Psoas muscle (tissue), 7 donors: ENCODE results near the gene NFATC2IP. TPM values are rescaled to one million over a fixed set of nuclear protein-coding genes. Genes with fewer than 3 reads are reported as not detected.

Experiments
- polyA plus RNA-seq, 3 donors: library from polyadenylated mRNA; stranded (reverse); fragments of 200-250 nt; gene quantifications; one replicate each; pipeline ENCODE4 v1.2.3, GENCODE V29; 2013
- total RNA-seq, 4 donors: library from RNA; stranded (reverse); fragmentation: NEBNext Ultra II Directional in 2 of 4; extraction: Animal tissue kit (Norgen Biotek cat#: 25700) in 2 of 4; gene quantifications; one replicate each; pipeline versions ENCODE4 v1.2.1 to v1.2.4, GENCODE V29; 2021 to 2023
- donor health status: healthy with polysubstance abuse.
- donor health status: DM: no; HTN: no; CAD: no; lungs with moderate emphysema.
- donor health status: Bipolar disorder and iron deficiency.
- donor health status: healthy.
- donor health status: DM: no; HTN: no; CAD: no.
- donor health status: DM: no; HTN: no; CAD: no.
- donor health status: DM: yes; HTN: yes; CAD: no.

NFATC2IP gene
- total and polyA plus RNA-seq, 7 donors: 10.6 to 20.4 (median 17.6) TPM

Other genes with a start within 250 kb of the NFATC2IP start
- gene EIF3C, start 239.5 kb upstream of the NFATC2IP start, total RNA-seq: 100 to 1,000 TPM; 434 to 640 (median 556) TPM
- 100 to 1,000 TPM; 344 to 676 (median 345) TPM for gene EIF3C, start 239.5 kb upstream of the NFATC2IP start, polyA plus RNA-seq
- gene NPIPB9, start 199.2 kb upstream of the NFATC2IP start, total RNA-seq: 1 to 10 TPM in 1 of 4 donors, under 1 TPM in 1, not detected in 2; 0.62 to 1.2 TPM
- gene NPIPB9, start 199.2 kb upstream of the NFATC2IP start, polyA plus RNA-seq: under 1 TPM in 2 of 3 donors, not detected in 1; 0.12 to 0.39 TPM
- gene ATXN2L, start 127.9 kb upstream of the NFATC2IP start, total RNA-seq: 10 to 100 TPM; 47.7 to 66.2 (median 55.4) TPM
- 10 to 100 TPM; 28.8 to 50.0 (median 37.2) TPM for gene ATXN2L, start 127.9 kb upstream of the NFATC2IP start, polyA plus RNA-seq
- gene TUFM, start 104.6 kb upstream of the NFATC2IP start, total RNA-seq: 100 to 1,000 TPM; 155 to 233 (median 187) TPM
- 100 to 1,000 TPM; 211 to 355 (median 240) TPM for gene TUFM, start 104.6 kb upstream of the NFATC2IP start, polyA plus RNA-seq
- 10 to 100 TPM; 22.9 to 44.6 (median 39.9) TPM for gene SH2B1, start 87.1 kb upstream of the NFATC2IP start, total RNA-seq
- gene SH2B1, start 87.1 kb upstream of the NFATC2IP start, polyA plus RNA-seq: 10 to 100 TPM; 21.0 to 47.5 (median 28.1) TPM
- gene ATP2A1, start 72.4 kb upstream of the NFATC2IP start, total RNA-seq: 1,000 to 10,000 TPM in 3 of 4 donors, 100 to 1,000 TPM in 1; 639 to 2,539 (median 1,923) TPM
- 1,000 to 10,000 TPM in 2 of 3 donors, 100 to 1,000 TPM in 1; 169 to 1,914 (median 1,496) TPM for gene ATP2A1, start 72.4 kb upstream of the NFATC2IP start, polyA plus RNA-seq
- 1 to 10 TPM; 3.1 to 7.0 (median 5.2) TPM for gene RABEP2, start 25.7 kb upstream of the NFATC2IP start, total RNA-seq
- gene RABEP2, start 25.7 kb upstream of the NFATC2IP start, polyA plus RNA-seq: 10 to 100 TPM in 1 of 3 donors, 1 to 10 TPM in 2; 6.2 to 22.8 (median 8.2) TPM
- under 1 TPM in 2 of 4 donors, not detected in 2; 0.12 to 0.32 TPM for gene CD19, start 19.0 kb upstream of the NFATC2IP start, total RNA-seq
- under 1 TPM in 2 of 3 donors, not detected in 1; 0.10 to 0.17 TPM for gene CD19, start 19.0 kb upstream of the NFATC2IP start, polyA plus RNA-seq
- gene SPNS1, start 23.8 kb downstream of the NFATC2IP start, total RNA-seq: 10 to 100 TPM; 12.9 to 20.3 (median 16.1) TPM
- gene SPNS1, start 23.8 kb downstream of the NFATC2IP start, polyA plus RNA-seq: 10 to 100 TPM; 21.9 to 46.9 (median 38.0) TPM
- gene LAT, start 34.1 kb downstream of the NFATC2IP start, total RNA-seq: 1 to 10 TPM; 1.6 to 2.0 (median 1.7) TPM
- 1 to 10 TPM; 1.7 to 2.1 (median 1.8) TPM for gene LAT, start 34.1 kb downstream of the NFATC2IP start, polyA plus RNA-seq